Keratinocyte (primary cell): ENCODE results near the gene TP53BP1.

Source experiments
- CTCF ChIP-seq, 3 experiments: IDR thresholded peaks in 1 of 3; conservative IDR thresholded peaks in 1 of 3; optimal IDR thresholded peaks in 1 of 3; 2 replicates in 2 of 3; 3 replicates in 1 of 3; pipeline versions ENCODE3 to v1.5.1; 2011; ENCODE audit warnings: low read length in 3 of 3, mild to moderate bottlenecking in 3 of 3, moderate library complexity in 2 of 3, control low read depth in 1 of 3, inconsistent platforms in 1 of 3; ENCODE audit not compliant: insufficient read depth in 2 of 3; ENCODE audit errors: extremely low read depth in 1 of 3
- EZH2 ChIP-seq: IDR thresholded peaks from one replicate; pipeline ENCODE4 v1.6.1; 2012; ENCODE audit warnings: inconsistent platforms, mild to moderate bottlenecking, low read length, moderate library complexity

DNA sequence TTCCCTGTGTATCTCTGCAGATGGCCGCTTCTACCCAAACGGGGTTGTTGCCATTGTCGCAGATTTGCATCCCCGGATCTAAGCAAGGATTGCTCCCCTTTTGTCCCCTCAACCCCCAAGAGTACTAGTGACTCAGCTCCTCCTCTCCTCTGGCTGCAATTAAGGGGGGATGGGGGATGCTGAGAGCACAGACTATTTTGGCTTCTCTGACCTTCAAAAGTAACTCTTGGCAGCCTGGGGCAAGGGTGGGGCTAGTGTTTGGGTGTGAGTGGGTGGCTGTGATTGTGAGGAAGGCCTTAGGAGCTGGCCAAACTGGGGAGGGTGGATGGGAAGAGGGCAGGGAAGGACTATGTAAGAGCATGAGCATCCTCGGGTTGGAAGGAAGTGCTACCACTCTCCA is 23.2 kb upstream of the TP53BP1 start:
- no peak for TF ChIP-seq CTCF (optimal IDR thresholded peaks at IDR 0.05 in 1 of 3, IDR thresholded peaks at IDR 0.05 in 1 of 3, conservative IDR thresholded peaks at IDR 0.05 in 1 of 3; ENCODE audit: extremely low read depth in 1 of 3, insufficient read depth in 2 of 3, low read length in 3 of 3)
- no peak for TF ChIP-seq EZH2
